Pulmonary artery endothelial cell (primary cell): Measurements from ENCODE around the gene SUMO1. TPM values are rescaled to one million over a fixed set of nuclear protein-coding genes. Genes with fewer than 3 reads are reported as not detected.
A peak's percentile ranks its signal among the peaks of the same experiment; 100 is the strongest.
"Not testable (repeated sequence)": the region's sequence is repeated elsewhere in the genome, so short reads cannot be mapped to it uniquely, and the experiment has no call there.

Experiments
- DNase-seq: peaks from one replicate; pipeline ENCODE4 v3.0.0-alpha.2; 2011; ENCODE audit warnings: low read depth, low spot score
- total RNA-seq: library from RNA; depleted of rRNA; stranded (reverse); fragments of >200 nt; gene quantifications from 2 replicates; pipeline ENCODE4 v1.2.3, GENCODE V29; 2014

Gene SUMO1
- total RNA-seq: 112 and 125 TPM in 2 replicates

- DNase-seq: peak; percentile 58
Measured at GRCh38 chr2:202238234-202239197, at the start of gene SUMO1. Gene SUMO1, minus strand, starts transcription at chr2:202238597. Its CDS starts 146 bp downstream, at chr2:202238451.

GRCh38 chr2:202286595-202286994, 48.2 kb upstream of the SUMO1 start:
- no peak for DNase-seq

DNA sequence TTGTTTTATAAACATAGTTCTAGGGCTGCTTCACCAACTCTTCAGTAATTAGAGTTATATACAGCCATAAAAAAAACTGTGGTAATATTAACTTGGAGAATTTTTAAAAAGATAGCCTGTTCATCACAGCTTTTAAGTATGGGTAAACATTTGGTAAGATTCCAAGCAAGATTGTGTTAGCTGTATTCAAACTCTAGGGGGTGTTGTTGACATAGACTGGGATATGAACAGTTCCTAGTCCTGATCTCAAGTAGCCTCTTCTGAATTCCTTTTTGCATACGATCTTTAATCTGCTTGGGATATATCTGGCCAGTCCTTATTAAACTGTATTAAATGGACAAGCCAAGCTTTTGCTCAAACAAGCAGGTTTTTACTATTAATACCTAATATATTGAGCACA, 40.5 kb upstream of the SUMO1 start:
- DNase-seq: peak; percentile 66

DNA sequence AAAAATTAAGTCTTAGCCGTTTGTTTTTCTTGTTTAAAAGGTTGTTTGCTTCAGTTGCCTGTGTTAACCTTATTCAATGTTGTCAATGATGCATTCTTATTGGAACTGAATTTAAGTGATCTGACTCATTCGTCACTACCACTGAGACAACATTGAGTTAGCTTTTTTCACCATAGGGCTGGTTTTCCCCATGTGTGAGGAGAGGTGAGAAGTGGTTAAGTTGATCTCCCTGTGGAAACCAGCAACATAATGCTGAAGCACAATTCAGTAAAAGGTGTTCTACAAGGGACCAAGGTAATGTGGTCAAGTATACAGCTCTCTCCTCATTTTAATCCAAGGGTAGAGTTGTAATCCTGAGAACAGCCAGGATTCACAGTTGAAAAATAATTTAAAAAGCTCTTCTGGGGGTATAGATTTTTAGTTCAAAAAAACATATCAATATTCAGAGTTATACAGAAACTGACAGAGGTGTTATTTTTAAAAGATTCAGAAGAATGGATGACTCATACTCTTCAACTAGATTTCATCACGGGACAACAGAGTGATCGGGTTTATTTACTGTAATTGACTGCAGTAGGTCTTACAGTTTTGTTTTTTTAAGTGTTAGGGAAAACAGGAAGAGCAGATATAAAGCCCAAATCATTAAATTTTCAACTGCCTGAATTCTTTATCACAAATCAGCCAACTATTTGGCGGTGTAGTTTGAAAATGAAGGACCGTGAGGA, 39.8 kb upstream of the SUMO1 start:
- peak; percentile 62 for DNase-seq

DNA sequence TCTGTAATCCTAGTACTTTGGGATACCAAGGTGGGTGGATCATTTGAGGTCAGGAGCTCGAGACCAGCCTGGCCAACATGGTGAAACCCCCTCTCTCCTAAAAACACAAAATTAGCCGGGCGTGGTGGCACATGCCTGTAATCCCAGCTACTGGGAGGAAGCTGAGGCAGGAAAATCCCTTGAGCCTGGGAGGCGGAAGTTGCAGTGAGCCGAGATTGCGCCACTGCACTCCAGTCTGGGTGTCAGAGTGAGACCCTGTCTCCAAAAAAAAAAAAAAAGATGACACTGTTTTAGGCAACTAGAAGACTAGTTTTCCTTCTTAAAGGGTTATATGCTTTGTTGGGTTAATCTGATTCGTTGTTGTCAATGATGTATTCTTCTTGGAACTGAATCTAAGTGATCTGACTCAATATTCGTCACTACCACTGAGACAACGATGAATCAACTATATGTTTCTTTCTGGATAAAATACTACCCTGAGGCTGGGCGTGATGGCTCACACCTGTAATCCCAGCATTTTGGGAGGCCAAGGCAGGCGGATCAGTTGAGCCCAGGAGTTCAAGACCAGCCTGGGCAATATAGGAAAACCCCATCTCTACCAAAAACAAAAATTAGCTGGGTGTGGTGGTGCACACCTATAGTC, 37.8 kb upstream of the SUMO1 start:
- DNase-seq: not testable (repeated sequence)

GRCh38 chr2:202270487-202270886, 32.1 kb upstream of the SUMO1 start:
- DNase-seq: no peak

GRCh38 chr2:202269585-202269984, 31.2 kb upstream of the SUMO1 start:
- no peak for DNase-seq

- no peak for DNase-seq
Measured at GRCh38 chr2:202267495-202267894, 29.1 kb upstream of the SUMO1 start.

- DNase-seq: peak; percentile 83
Measured at GRCh38 chr2:202265467-202266277, 27.3 kb upstream of the SUMO1 start, which contains the start of gene NOP58. Gene NOP58, plus strand, starts transcription at chr2:202265763. Its CDS starts 179 bp downstream, at chr2:202265942.

GRCh38 chr2:202261531-202261930, 23.1 kb upstream of the SUMO1 start:
- no peak for DNase-seq

- DNase-seq: peak; percentile 68
Measured at GRCh38 chr2:202251494-202251893, 13.1 kb upstream of the SUMO1 start.

DNA sequence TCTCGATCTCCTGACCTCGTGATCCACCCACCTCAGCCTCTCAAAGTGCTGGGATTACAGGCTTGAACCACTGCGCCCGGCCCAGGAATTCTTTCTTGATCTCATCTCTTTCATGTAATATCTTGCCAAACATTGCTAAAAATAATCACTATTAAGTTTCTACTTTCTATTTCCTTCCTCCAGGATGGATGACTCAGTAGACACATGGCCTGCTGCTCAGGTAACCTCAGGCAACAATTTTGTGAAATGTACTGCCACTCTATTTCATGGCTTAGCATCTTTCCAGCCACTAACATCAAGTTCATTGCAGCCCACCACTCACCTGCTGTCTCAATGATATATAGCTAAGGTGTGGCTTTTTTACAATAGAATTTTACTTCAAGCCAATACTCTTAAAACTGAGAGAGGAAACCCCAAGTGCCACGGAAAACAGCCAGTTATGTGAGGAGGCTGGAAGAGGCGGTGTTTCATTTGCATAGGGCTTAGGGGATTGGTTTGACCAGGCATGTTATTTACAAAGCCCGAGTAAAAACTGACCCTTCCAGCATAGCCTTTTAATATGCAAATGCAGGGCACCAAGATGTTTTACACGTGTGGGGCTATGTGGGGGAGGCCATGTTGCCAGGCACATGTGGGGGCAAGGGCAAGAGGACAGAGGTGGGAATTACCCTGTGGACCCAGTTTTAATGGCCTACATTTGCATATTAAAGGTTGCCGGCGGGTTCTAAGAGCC, 11.3 kb upstream of the SUMO1 start:
- no peak for DNase-seq

DNA sequence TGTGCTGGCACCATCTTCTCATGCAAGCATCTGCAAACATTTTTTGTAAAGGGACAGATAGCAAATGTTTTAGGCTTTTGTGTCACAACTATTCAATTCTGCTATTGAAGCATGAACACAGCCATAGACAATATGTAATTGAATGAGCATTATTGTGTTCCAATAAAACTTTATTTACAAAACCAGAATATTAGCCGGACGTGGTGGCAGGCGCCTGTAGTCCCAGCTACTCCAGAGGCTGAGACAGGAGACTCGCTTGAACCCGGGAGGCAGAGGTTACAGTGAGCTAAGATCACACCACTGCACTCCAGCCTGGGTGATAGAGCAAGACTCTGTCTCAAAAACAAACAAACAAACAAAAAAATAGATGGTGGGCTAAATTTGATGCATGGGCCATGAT, 9.3 kb upstream of the SUMO1 start:
- DNase-seq: not testable (repeated sequence)

GRCh38 chr2:202237787-202238233, 587 bp downstream of the SUMO1 start:
- no peak for DNase-seq

GRCh38 chr2:202221873-202222272, 16.5 kb downstream of the SUMO1 start:
- DNase-seq: no peak

DNA sequence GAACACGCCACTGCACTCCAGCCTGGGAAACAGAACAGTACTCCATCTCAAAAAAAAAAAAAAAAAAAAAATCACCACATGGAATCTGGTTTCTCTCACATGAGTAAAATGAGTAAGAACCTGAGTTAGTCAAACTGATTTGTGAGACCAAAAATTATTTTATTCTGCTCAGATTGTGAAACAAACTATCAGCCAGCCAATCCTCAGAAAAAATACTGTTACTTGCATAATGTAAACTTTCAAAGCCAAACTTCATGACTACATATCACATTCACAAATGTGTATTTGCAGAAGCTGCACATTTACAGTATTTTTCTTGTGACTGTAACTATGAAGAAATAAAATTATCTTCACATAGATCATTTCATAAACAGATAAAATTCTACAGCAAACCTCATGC, 23.2 kb downstream of the SUMO1 start:
- DNase-seq: no peak

DNA sequence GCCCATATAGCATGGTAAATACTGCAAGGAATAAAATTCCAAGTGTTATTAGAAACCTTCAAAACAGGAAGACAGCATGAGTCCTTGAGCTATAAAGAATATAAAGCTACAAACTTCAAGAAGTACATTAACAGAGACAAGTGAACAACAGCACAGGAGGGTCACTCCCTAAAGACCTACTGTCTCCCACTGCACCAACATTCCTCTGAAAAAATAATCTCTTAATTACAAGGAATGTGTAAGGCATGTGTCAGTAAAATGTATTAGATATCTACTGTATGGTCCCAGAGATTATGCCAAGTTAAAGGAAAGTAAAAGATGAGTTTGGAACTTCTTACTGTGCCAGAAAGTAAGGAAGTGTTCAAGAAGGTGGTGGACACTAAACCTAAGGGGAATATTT, 29.9 kb downstream of the SUMO1 start:
- no peak for DNase-seq

DNA sequence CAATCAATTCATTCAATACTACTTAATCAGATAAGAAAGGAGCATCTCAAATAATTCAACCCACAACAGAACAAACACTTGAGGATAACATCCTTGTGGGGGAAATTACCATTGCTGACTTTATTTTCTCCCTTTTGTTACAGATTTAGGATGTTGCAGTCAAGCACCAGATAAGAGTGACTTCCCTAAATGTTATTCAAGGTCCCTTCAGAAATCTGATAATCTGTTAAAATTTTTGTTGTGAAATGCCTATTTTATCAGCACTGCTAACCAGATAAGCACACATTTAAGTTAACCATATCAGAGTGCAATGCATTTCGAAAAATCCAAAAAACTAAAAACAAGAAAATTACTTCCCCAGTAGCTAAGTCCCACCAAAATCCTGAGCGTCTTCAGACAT, 33.5 kb downstream of the SUMO1 start:
- no peak for DNase-seq

DNA sequence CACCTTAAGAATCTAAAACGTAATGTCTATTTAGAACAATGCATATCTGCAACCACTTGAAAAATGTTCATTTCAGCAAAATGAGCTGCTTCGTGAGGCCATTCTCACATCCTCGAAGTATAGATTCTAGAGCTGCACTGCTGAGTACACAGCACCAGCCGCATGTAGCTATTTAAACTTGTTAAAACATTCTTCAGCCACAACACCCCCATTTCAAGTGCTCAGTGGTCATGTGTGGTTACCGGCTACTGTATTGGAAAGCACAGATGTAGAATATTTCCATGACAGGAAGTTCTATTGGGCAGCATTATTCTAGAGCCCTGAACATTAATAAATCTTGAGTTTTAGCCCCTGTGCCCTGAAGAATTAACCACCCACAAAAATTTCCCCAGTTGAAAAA, 35.0 kb downstream of the SUMO1 start:
- no peak for DNase-seq
